CD4-positive, alpha-beta T cell (primary cell): Measurements from ENCODE around the gene CCDC102A. TPM values are rescaled to one million over a fixed set of nuclear protein-coding genes. Genes with fewer than 3 reads are reported as not detected.

ENCODE experiments used
- ATAC-seq: fragments of 200-7000 bp; cut with Tn5 transposase; one replicate; pipeline ENCODE4 v1.10.0; 2022; ENCODE audit warnings: mild to moderate bottlenecking; ENCODE audit not compliant: poor library complexity
- CTCF ChIA-PET: fragments of 350-600 bp; sonication (Branson Sonifier 250); formaldehyde crosslinking; loops from one replicate; lab custom pipeline; 2021; ENCODE audit warnings: antibody characterized with exemption, inconsistent platforms; lab: Charles Lee
- POLR2A ChIA-PET: fragments of 350-600 bp; sonication (Branson Sonifier 250); formaldehyde crosslinking; loops from one replicate; lab custom pipeline; 2021; ENCODE audit warnings: antibody characterized with exemption, inconsistent platforms; lab: Charles Lee
- DNase-seq, 14 experiments: peaks; one replicate each; pipeline ENCODE4 v3.0.0-alpha.2; 2013 to 2020; ENCODE audit warnings: mixed read lengths in 2 of 14
- H3K27ac ChIP-seq, 2 donors: one replicate each; pipeline versions ENCODE4 v1.5.1 to v1.7.0; 2013; ENCODE audit warnings: low read length in 2 of 2, low read depth in 1 of 2, mild to moderate bottlenecking in 1 of 2
- H3K27me3 ChIP-seq, 2 experiments: 1 replicate in 1 of 2; 2 replicates in 1 of 2; pipeline versions ENCODE4 v1.6.1 to v1.7.0; 2013; ENCODE audit warnings: low read length in 2 of 2, control low read depth in 1 of 2, mild to moderate bottlenecking in 1 of 2, moderate library complexity in 1 of 2; ENCODE audit not compliant: insufficient read depth in 2 of 2, control insufficient read depth in 1 of 2
- H3K36me3 ChIP-seq: one replicate; pipeline ENCODE4 v1.6.1; 2013; ENCODE audit warnings: low read length, control low read depth; ENCODE audit not compliant: insufficient read depth
- H3K4me1 ChIP-seq: one replicate; pipeline ENCODE4 v1.6.1; 2013; ENCODE audit warnings: low read length, control low read depth; ENCODE audit not compliant: insufficient read depth
- H3K4me3 ChIP-seq: one replicate; pipeline ENCODE4 v1.5.1; 2013; ENCODE audit warnings: mild to moderate bottlenecking, low read length, moderate library complexity
- H3K9me3 ChIP-seq, 2 experiments: 1 replicate in 1 of 2; 2 replicates in 1 of 2; pipeline versions ENCODE4 v1.6.1 to v1.7.0; 2013; ENCODE audit warnings: low read length in 2 of 2, mild to moderate bottlenecking in 2 of 2, control low read depth in 1 of 2, moderate library complexity in 1 of 2; ENCODE audit not compliant: control insufficient read depth in 1 of 2, insufficient read depth in 1 of 2
- H3K27ac Mint-ChIP-seq: one replicate; pipeline ENCODE4 v1.8.0; 2020; ENCODE audit warnings: mixed read lengths
- H3K27me3 Mint-ChIP-seq: one replicate; pipeline ENCODE4 v1.8.0; 2021; ENCODE audit warnings: mixed read lengths
- H3K36me3 Mint-ChIP-seq: one replicate; pipeline ENCODE4 v1.8.0; 2021; ENCODE audit warnings: low read depth, mixed read lengths
- H3K4me1 Mint-ChIP-seq: one replicate; pipeline ENCODE4 v1.8.0; 2021; ENCODE audit warnings: low read depth, mixed read lengths
- H3K4me3 Mint-ChIP-seq: one replicate; pipeline ENCODE4 v1.8.0; 2020; ENCODE audit warnings: mild to moderate bottlenecking, mixed read lengths
- H3K9me3 Mint-ChIP-seq: one replicate; pipeline ENCODE4 v1.8.0; 2020; ENCODE audit warnings: mixed read lengths
- intact Hi-C, 2 experiments: fragments of 100-400 bp; cut with DNase I in 1 of 2; cut with micrococcal nuclease in 1 of 2; formaldehyde crosslinking; loops; one replicate each; pipeline versions ENCODE4 v1.15.1 to v1.9.0; 2023 to 2025; cut with DNase I, micrococcal nuclease
- total RNA-seq, 174 experiments: library from RNA in 2 of 174; stranded (reverse) in 2 of 174; gene quantifications; one replicate each; pipeline ENCODE4 v1.2.3 and lab custom pipeline; 2021 to 2026
- TF ChIP-seq, protein P1 (sequence below): fragments of 200-600 bp; IDR thresholded peaks from one replicate; pipeline ENCODE4 v1.8.0; 2022; ENCODE audit warnings: antibody characterized with exemption, mild to moderate bottlenecking

CCDC102A gene
- total RNA-seq, 2 experiments from 2014 or later: 2.0 TPM

DNA sequence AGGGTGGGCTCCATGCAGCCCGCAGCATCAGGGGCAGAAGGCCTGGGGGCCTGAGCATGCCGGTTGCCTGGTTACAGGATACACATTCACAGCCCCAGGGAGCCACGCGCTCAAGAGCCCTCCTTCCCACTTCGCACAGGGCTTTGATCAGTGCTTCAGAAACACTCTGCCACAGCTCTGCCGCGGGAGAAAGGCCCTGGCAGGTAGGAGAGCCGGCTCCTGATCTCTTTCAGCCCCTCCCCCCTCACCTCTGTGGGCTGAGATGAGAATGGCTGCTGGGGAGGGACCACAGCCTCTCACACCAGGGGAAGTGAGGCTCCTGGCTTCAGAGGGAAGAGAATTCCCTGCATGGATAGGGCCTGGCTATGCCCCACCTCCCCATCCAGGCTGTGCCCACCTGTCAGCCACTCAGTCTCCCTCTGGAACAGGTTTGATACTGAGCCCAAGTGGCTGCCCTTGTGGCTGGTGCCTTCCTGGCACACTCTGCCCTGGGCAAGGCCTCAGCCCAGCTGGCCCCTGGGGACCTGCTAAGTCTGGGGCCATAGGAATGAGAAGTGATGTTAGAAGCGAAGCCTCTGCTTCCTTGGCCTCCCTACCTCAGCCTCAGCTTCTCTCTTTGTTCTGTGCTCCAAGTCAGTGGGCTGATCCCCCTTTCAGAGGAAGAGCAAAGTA, 58.7 kb downstream of the CCDC102A start:
- TF ChIP-seq, protein P1, sequence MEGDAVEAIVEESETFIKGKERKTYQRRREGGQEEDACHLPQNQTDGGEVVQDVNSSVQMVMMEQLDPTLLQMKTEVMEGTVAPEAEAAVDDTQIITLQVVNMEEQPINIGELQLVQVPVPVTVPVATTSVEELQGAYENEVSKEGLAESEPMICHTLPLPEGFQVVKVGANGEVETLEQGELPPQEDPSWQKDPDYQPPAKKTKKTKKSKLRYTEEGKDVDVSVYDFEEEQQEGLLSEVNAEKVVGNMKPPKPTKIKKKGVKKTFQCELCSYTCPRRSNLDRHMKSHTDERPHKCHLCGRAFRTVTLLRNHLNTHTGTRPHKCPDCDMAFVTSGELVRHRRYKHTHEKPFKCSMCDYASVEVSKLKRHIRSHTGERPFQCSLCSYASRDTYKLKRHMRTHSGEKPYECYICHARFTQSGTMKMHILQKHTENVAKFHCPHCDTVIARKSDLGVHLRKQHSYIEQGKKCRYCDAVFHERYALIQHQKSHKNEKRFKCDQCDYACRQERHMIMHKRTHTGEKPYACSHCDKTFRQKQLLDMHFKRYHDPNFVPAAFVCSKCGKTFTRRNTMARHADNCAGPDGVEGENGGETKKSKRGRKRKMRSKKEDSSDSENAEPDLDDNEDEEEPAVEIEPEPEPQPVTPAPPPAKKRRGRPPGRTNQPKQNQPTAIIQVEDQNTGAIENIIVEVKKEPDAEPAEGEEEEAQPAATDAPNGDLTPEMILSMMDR: no peak
- ATAC-seq (no peak), DNase-seq (peak in 1 of 14 experiments; percentile 25)
- H3K27me3 ChIP-seq: no peaks in the 10 kb centered on the region
- H3K36me3 Mint-ChIP-seq: peaks cover 6% of the 10 kb centered on the region
- no peaks in the 10 kb centered on the region for H3K27me3 Mint-ChIP-seq
- H3K9me3 ChIP-seq: no peaks in the 10 kb centered on the region
- H3K4me3 ChIP-seq: no peak overlapping the region
- intact Hi-C loops: loop anchor here in 1 of 2 experiments (5.0 kb wide), 1 partner anchor 650 kb away; the partner anchor contains the start of gene CFAP20
- ChIA-PET POLR2A (no interaction called here), CTCF (interaction anchor here (2.3 kb wide), 1 partner anchor 42 kb away, joined by 9 read pairs; no protein-coding TSS in a partner anchor)
- H3K27ac Mint-ChIP-seq: no peak overlapping the region
- peaks cover 2% of the 10 kb centered on the region for H3K36me3 ChIP-seq
- no peak overlapping the region for H3K4me3 Mint-ChIP-seq
- H3K4me1 ChIP-seq: peaks cover 21% of the 10 kb centered on the region
- no peak overlapping the region for H3K27ac ChIP-seq
- H3K9me3 Mint-ChIP-seq: no peaks in the 10 kb centered on the region
- H3K4me1 Mint-ChIP-seq: peaks cover 11% of the 10 kb centered on the region

DNA sequence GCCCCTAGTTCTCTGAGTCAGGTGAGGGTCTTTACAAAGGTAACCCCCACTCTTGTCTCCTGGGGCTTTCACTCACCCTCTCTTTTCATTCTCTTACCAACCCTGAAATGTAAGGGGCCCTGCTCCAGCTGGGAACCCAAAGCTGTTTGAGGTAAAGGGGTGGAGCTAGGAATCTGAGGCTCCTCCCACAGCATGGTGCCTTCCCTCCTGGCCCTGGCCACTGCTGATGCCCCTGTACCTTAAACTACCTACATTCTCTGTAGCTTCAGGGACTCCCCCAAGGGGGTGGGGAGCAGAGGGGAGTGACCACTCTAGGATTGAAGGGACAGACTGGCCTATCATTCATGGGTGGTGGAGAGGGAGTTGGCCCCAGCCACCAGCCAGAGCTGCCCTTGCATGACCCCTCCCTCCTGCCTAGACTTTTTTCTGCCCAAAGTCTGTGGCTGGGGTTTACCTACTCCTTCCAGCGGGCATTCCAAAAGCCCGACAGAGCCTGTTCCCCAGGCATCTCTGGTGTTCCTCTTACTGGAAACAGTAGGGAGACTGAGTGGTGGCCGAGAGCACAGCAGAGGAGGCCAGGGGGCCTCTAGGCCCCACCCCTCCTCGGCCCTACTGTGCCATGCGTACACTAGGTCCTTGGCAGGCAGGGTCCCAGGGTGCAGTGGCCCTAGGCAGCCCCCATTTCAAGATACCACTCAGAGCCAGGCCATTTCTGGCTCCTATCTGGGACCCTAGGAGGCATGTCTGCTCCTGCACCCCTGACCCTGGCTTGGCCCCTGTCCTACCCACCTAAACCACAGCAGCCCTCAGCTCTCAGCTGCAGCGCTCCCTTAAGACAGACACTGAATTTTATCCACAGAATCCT, 59.6 kb downstream of the CCDC102A start:
- no peak for DNase-seq
- Mint-ChIP-seq H3K9me3 (no peaks in the 10 kb centered on the region), H3K4me3 (no peak overlapping the region), H3K4me1 (peaks cover 11% of the 10 kb centered on the region), H3K27me3 (no peaks in the 10 kb centered on the region), H3K36me3 (peaks cover 13% of the 10 kb centered on the region), H3K27ac (peak overlapping the region; percentile 51)
- TF ChIP-seq, protein P1: no peak
- POLR2A ChIA-PET: interaction anchor here (1.8 kb wide), 1 partner anchor 14 kb away, joined by 6 read pairs; the partner anchor contains the start of gene POLR2C
- no peak overlapping the region for H3K27ac ChIP-seq
- no peaks in the 10 kb centered on the region for H3K9me3 ChIP-seq
- no peaks in the 10 kb centered on the region for H3K27me3 ChIP-seq
- no peak overlapping the region for H3K4me3 ChIP-seq
- no peak for ATAC-seq
- H3K4me1 ChIP-seq: peaks cover 21% of the 10 kb centered on the region
- intact Hi-C loops: loop anchor here in 1 of 2 experiments (1.0 to 5.0 kb wide), 2 partner anchors 43 to 651 kb away; partner anchors contain the start of gene CFAP20
- peaks cover 10% of the 10 kb centered on the region for H3K36me3 ChIP-seq
- CTCF ChIA-PET: interaction anchor here (2.3 kb wide), 1 partner anchor 43 kb away, joined by 9 read pairs; no protein-coding TSS in a partner anchor

DNA sequence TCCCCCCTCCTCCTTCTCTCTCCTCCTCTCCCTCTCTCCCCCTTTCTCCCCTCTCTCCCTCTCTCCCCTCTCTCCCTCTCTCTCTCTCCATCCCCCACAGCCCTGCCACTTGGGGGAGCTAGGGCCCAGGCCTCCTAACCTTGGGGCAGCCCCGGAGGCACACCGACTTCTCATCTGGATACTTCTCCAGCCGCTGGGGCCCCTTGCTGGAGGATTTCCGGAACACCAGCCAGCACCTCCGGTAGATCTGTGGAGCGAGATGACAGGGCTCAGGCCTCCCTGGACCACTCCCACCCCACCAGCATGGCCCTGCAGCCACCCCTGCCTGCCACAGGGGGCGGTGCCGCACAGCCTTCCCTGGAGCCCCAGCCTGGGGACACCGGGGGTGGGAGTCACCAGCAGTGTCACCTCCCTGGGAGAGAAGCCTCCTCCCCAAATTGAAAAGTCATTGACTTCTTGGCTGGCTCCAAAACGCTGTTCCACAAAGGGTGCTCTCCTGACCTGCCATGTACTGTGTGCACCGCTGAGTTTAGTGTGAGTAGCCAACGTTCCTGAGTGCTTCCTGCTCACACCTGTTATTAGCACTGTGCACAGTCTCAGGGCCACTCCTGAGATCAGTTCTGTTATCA, 60.5 kb downstream of the CCDC102A start:
- no peaks in the 10 kb centered on the region for H3K27me3 Mint-ChIP-seq
- Histone ChIP-seq H3K27me3 (no peaks in the 10 kb centered on the region), H3K4me1 (peaks cover 21% of the 10 kb centered on the region), H3K9me3 (no peaks in the 10 kb centered on the region), H3K27ac (no peak overlapping the region), H3K36me3 (peaks cover 18% of the 10 kb centered on the region), H3K4me3 (no peak overlapping the region)
- intact Hi-C loops: loop anchor here (1.0 to 5.0 kb wide), 3 partner anchors 43 to 651 kb away; partner anchors contain the start of gene CFAP20 (in 1 of the 2)
- peak overlapping the region; percentile 51 for H3K27ac Mint-ChIP-seq
- ChIA-PET CTCF (interaction anchor here (0.5 to 2.9 kb wide), 5 partner anchors 9 to 707 kb away, joined by 3 to 10 read pairs (median 5); partner anchors contain the start of gene POLR2C), POLR2A (interaction anchor here (0.5 to 1.8 kb wide), 3 partner anchors 8 to 13 kb away, joined by 3 to 6 read pairs (median 3); partner anchors contain the start of gene POLR2C)
- peaks cover 11% of the 10 kb centered on the region for H3K4me1 Mint-ChIP-seq
- DNase-seq (peak; percentile 31 to 88 (median 68)), ATAC-seq (peak; percentile 97)
- H3K36me3 Mint-ChIP-seq: peaks cover 23% of the 10 kb centered on the region
- no peaks in the 10 kb centered on the region for H3K9me3 Mint-ChIP-seq
- TF ChIP-seq, protein P1: peak; percentile 76
- H3K4me3 Mint-ChIP-seq: peak overlapping the region; percentile 7
